Left lung (tissue), 10 donors: ENCODE measurements around the gene SELENOK. TPM values are rescaled to one million over a fixed set of nuclear protein-coding genes. Genes with fewer than 3 reads are reported as not detected.

ENCODE experiments used
- ATAC-seq: fragments of 200-7000 bp; cut with Tn5 transposase; one replicate; pipeline ENCODE4 v1.9.1; 2020; ENCODE audit warnings: moderate library complexity
- DNase-seq, 4 donors: peaks; one replicate each; pipeline ENCODE4 v3.0.0-alpha.2; 2013 to 2020
- H3K27ac ChIP-seq, 2 donors: fragments of 200-600 bp; sonication (generic) in 1 of 2; one replicate each; pipeline versions ENCODE4 v1.5.0 to v1.8.0; 2020 to 2021
- H3K27me3 ChIP-seq, 2 donors: fragments of 200-600 bp; sonication (generic) in 1 of 2; one replicate each; pipeline versions ENCODE4 v1.5.0 to v1.8.0; 2020 to 2021
- H3K36me3 ChIP-seq, 2 donors: fragments of 200-600 bp; sonication (generic) in 1 of 2; one replicate each; pipeline versions ENCODE4 v1.5.0 to v1.8.0; 2020 to 2021
- H3K4me1 ChIP-seq, 2 donors: fragments of 200-600 bp; one replicate each; pipeline ENCODE4 v1.8.0; 2021
- H3K4me3 ChIP-seq, 2 donors: fragments of 200-600 bp; sonication (generic) in 1 of 2; one replicate each; pipeline versions ENCODE4 v1.5.0 to v1.8.0; 2020 to 2021; ENCODE audit warnings: mild to moderate bottlenecking in 1 of 2
- H3K9me3 ChIP-seq, 2 donors: fragments of 200-600 bp; sonication (generic) in 1 of 2; one replicate each; pipeline versions ENCODE4 v1.5.0 to v1.8.0; 2020 to 2021
- intact Hi-C, 2 donors: fragments of 100-400 bp; cut with DNase I; formaldehyde crosslinking; loops; one replicate each; pipeline versions ENCODE4 v1.11.2 to v1.14.2; 2022
- polyA plus RNA-seq, 6 donors: library from polyadenylated mRNA; unstranded; fragments of 120-200 nt; gene quantifications; one replicate each; pipeline ENCODE4 v1.2.1, GENCODE V29; 2013; ENCODE audit not compliant: insufficient read length in 6 of 6
- total RNA-seq, 2 donors: library from RNA; stranded (reverse); fragmentation: NEBNext Ultra II Directional; extraction: Animal tissue kit (Norgen Biotek cat#: 25700); gene quantifications; one replicate each; pipeline ENCODE4 v1.2.1, GENCODE V29; 2021
- TF ChIP-seq, protein P1 (sequence below), 2 donors: fragments of 200-600 bp; sonication (generic) in 1 of 2; IDR thresholded peaks; one replicate each; pipeline versions ENCODE4 v1.5.0 to v1.8.0; 2021; ENCODE audit warnings: antibody characterized with exemption in 2 of 2
- donor health status: DM: no; HTN: yes; CAD: no.
- donor health status: DM: no; HTN: no; CAD: no.

SELENOK gene
- total and polyA plus RNA-seq, 8 donors: 34.7 to 59.7 (median 58.2) TPM

DNA sequence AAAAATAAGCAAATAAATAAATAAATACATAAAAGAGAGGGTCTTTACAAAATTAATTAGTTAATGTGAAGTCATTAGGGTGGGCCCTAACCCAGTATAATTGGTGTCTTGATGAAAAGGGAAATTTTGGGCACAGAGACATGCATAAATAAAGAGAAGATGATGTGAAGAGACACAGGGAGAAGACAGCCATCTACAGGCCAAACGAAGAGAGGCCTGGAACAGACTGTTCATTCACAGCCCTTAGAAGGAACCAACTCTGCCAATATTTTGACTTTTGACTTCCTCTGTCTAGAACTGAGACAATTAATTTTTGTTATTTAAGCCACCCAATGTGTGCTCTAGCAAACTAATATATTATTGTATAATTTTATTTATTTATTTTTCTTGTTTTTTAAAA lies 29.6 kb upstream of the SELENOK start:
- no peaks in the 10 kb centered on the region for H3K36me3 ChIP-seq
- H3K9me3 ChIP-seq: no peaks in the 10 kb centered on the region
- H3K27me3 ChIP-seq: peaks cover 3 to 36% of the 10 kb centered on the region in 2 donors
- DNase-seq (no peak), ATAC-seq (peak; percentile 41)
- TF ChIP-seq, protein P1, sequence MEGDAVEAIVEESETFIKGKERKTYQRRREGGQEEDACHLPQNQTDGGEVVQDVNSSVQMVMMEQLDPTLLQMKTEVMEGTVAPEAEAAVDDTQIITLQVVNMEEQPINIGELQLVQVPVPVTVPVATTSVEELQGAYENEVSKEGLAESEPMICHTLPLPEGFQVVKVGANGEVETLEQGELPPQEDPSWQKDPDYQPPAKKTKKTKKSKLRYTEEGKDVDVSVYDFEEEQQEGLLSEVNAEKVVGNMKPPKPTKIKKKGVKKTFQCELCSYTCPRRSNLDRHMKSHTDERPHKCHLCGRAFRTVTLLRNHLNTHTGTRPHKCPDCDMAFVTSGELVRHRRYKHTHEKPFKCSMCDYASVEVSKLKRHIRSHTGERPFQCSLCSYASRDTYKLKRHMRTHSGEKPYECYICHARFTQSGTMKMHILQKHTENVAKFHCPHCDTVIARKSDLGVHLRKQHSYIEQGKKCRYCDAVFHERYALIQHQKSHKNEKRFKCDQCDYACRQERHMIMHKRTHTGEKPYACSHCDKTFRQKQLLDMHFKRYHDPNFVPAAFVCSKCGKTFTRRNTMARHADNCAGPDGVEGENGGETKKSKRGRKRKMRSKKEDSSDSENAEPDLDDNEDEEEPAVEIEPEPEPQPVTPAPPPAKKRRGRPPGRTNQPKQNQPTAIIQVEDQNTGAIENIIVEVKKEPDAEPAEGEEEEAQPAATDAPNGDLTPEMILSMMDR (IDR thresholded peaks at IDR 0.05): peak in 1 of 2 donors; percentile 31
- H3K4me1 ChIP-seq: no peaks in the 10 kb centered on the region
- H3K4me3 ChIP-seq: no peak overlapping the region
- intact Hi-C loops: no loop called here
- no peak overlapping the region for H3K27ac ChIP-seq

DNA sequence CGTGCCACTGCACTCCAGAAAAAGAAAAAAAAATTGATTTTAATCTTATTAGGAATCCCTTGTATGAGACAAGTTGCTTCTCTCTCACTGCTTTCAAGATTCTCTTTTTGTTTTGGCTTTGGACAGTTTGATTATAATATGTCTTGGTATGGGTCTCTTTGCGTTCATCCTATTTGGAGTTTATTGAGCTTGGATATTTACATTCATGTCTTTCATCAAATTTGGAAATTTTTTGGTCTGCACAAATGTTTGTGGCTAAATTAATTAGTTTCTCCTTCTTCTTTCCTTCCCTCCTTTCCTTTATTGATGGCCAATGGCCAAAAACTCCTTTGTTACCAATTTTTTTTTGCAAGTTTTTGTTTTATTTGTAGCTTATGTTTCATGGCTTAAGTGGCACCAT lies 28.1 kb upstream of the SELENOK start:
- Histone ChIP-seq H3K4me1 (no peaks in the 10 kb centered on the region), H3K9me3 (no peaks in the 10 kb centered on the region), H3K27ac (no peak overlapping the region), H3K4me3 (no peak overlapping the region), H3K27me3 (peaks cover 8 to 36% of the 10 kb centered on the region in 2 donors), H3K36me3 (no peaks in the 10 kb centered on the region)
- ATAC-seq (no peak), DNase-seq (no peak)
- TF ChIP-seq, protein P1 (IDR thresholded peaks at IDR 0.05): no peak
- intact Hi-C loops: no loop called here

DNA sequence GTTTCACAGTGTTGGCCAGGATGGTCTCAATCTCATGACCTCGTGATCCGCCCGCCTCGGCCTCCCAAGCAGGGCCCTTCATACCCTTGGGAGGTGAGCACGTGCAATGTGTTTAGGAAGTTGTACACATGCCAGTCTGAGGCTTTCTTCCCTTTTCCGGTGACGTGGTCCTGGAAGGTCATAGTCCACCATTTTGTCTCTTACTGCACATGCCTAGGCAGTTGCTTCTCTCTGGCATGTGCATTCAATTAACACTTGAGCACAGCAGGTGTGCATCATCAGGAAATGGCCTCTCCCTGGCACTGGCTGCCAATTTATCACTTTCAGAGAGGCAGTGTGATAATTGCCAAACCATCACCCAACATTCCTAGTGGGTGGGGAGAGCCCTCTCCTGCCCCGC lies 21.7 kb upstream of the SELENOK start:
- Histone ChIP-seq H3K4me1 (no peaks in the 10 kb centered on the region), H3K27ac (no peak overlapping the region), H3K36me3 (no peaks in the 10 kb centered on the region), H3K9me3 (no peaks in the 10 kb centered on the region), H3K27me3 (peaks cover 8 to 35% of the 10 kb centered on the region in 2 donors), H3K4me3 (no peak overlapping the region)
- intact Hi-C loops: no loop called here
- TF ChIP-seq, protein P1 (IDR thresholded peaks at IDR 0.05): no peak
- DNase-seq (no peak), ATAC-seq (no peak)

DNA sequence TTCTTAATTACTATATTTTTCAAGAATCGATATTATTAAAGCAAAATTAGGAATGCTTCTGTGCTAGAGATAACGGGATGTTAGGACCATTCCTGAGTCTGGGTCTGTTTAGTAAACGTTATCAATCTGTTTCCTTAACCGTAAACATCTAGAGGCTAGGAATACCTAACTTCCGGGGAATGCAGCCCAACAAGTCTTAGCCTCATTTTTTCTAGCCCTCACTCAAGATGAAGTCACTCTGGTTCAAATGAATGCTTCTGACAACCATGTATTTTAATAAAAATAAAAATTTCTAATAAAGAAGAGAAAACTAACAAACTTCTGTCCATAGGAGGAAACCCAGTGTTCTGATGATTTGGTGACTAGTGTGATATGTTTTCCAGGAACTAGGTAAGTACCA lies 11.1 kb upstream of the SELENOK start:
- ATAC-seq (no peak), DNase-seq (no peak)
- TF ChIP-seq, protein P1 (IDR thresholded peaks at IDR 0.05): no peak
- Histone ChIP-seq H3K4me1 (no peaks in the 10 kb centered on the region), H3K27ac (no peak overlapping the region), H3K27me3 (peaks cover 0 to 15% of the 10 kb centered on the region in 2 donors), H3K36me3 (no peaks in the 10 kb centered on the region), H3K4me3 (no peak overlapping the region), H3K9me3 (no peaks in the 10 kb centered on the region)
- intact Hi-C loops: no loop called here

DNA sequence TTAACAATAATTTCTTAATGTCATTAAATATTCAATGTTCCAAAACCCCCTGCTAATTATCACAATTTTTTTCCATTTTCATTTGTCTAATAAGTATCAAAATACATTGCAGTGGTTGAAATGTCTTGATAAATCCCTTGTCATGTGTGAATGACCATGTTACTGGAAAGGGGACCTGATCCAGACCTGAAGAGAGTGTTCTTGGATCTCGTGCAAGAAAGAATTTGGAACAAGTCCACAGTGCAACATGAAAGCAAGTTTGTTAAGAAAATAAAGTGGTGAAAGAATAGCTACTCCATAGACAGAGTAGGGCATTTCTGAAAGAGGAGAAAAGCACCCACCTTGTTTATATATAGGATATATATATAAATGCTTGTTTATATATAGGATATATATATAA lies 10.4 kb upstream of the SELENOK start:
- H3K36me3 ChIP-seq: no peaks in the 10 kb centered on the region
- no peak for DNase-seq
- H3K27me3 ChIP-seq: peaks cover 4 to 21% of the 10 kb centered on the region in 2 donors
- TF ChIP-seq, protein P1 (IDR thresholded peaks at IDR 0.05): no peak
- no peak for ATAC-seq
- H3K9me3 ChIP-seq: no peaks in the 10 kb centered on the region
- H3K4me1 ChIP-seq: no peaks in the 10 kb centered on the region
- H3K27ac ChIP-seq: no peak overlapping the region
- intact Hi-C loops: no loop called here
- no peak overlapping the region for H3K4me3 ChIP-seq
